Measurements from ENCODE around the gene SERPINB8. TPM values are rescaled to one million over a fixed set of nuclear protein-coding genes. Genes with fewer than 3 reads are reported as not detected.

The SERPINB8 gene, protein sequence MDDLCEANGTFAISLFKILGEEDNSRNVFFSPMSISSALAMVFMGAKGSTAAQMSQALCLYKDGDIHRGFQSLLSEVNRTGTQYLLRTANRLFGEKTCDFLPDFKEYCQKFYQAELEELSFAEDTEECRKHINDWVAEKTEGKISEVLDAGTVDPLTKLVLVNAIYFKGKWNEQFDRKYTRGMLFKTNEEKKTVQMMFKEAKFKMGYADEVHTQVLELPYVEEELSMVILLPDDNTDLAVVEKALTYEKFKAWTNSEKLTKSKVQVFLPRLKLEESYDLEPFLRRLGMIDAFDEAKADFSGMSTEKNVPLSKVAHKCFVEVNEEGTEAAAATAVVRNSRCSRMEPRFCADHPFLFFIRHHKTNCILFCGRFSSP
- total RNA-seq, result 15.0 and 17.1 TPM in 2 replicates

DNA sequence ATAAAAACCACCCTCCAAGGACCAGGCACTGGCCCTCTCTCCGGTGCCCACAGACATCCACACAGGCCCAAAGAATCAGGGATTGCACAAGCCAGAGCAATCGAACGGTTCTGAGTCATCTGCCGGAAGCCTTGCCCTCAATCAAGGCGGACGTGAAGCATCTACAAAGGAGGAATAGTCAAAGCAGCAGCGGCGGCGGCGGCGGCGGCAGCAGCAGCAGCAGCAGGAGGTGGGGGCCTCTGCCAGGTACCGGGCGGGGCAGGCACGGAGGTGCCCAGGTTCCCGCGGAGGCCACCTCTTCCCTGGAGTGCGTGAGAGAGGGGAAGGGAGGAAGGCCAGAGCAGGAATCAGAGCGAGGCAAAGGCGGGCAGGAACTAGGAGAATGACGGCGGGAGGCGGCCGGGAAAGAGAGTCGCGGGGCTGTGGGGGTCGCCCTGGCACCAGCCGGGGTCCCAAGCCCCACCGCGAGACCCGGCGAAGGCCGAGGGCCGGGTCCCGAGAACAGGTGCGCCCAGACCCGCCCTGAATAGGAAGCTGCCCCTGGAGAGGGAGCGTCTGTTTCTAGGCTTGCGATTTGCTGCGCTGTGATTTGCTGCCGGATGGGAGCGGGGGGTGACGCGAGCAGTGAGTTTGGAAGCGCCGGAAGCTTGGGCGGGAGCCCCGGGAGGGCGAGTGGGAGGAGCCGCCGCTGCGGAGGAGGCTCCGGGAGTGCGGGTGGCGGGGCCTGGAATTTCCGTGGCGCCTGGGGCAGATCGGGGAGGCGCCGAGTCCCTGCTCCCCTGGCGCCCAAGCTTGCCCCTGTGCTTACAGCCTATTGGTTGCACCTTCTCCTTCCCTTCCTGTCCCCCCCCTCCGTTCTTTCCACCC, at the start of gene SERPINB8:
Gene SERPINB8, plus strand, starts transcription at position 140 of the 867 bp plus-strand sequence. CDS start 8,228 bp downstream, outside the sequence.

DNA sequence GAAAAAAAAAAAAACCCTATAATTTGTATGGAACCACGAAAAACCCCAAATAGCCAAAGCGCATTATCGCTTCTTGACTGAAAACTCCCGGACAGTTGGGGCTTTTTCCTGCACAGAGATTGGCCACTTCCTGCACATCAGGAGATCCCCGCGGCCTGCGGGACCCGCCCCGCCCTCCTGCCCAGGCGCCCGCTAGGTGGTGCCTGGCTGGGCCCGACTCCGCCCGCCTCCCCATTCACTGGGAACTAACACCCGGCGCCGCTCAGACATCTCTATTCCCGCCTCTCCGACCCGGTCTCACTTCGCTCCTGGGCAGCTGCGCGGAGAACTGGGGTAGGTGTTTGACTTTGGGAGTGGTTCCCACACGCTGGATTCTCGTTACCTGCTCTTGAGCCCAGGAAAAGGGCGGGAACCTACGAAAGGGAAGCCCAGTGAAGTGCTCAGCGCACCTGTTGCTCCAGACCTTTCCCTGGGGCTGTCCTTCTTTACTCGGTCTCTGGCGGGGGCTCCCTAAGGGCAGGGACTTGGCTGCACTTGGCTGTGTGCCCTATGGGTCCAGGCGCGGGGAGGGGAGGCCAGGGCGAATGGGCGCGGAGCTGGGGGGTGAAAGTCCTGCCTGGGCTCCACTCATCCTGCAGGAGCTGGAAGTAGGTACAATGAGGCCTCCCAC, 20.7 kb upstream of the SERPINB8 start, which contains the start of gene HMSD:
Gene HMSD, plus strand, starts transcription at position 234 of the 670 bp plus-strand sequence. CDS start 4,155 bp downstream, outside the sequence.

Other genes with a start within 250 kb of the SERPINB8 start
- 59.1 and 63.3 TPM in 2 replicates for gene SERPINB7, start 194.7 kb upstream of the SERPINB8 start, total RNA-seq
- 205 and 218 TPM in 2 replicates for gene SERPINB2, start 82.4 kb upstream of the SERPINB8 start, total RNA-seq
- gene SERPINB10, start 62.1 kb upstream of the SERPINB8 start, total RNA-seq, result 0.23 and 0.28 TPM in 2 replicates
- 0.56 and 1.3 TPM in 2 replicates for gene HMSD, start 20.8 kb upstream of the SERPINB8 start, total RNA-seq
- not detected in 2 replicates for gene LINC00305, start 179.0 kb downstream of the SERPINB8 start, total RNA-seq

Data from airway epithelial cell (primary cell).